ENCODE measurements around the gene MFF.
"Not testable (repeated sequence)": the region's sequence is repeated elsewhere in the genome, so short reads cannot be mapped to it uniquely, and the experiment has no call there.

The MFF gene

GRCh38 chr2:227377467-227378351 is 52.7 kb downstream of the MFF start:
- H3K4me3 ChIP-seq (ENCODE audit: low read length): no peak overlapping the region
- no peak for TF ChIP-seq ZNF274 (IDR thresholded peaks at IDR 0.05; ENCODE audit: low read depth, low read length)

GRCh38 chr2:227378371-227378782 is 53.3 kb downstream of the MFF start:
- no peak for TF ChIP-seq ZNF274 (IDR thresholded peaks at IDR 0.05; ENCODE audit: low read depth, low read length)
- no peak overlapping the region for H3K4me3 ChIP-seq (ENCODE audit: low read length)

- no peak within 1 kb of the TSS for H3K4me3 ChIP-seq (ENCODE audit: low read length)
- no peak for TF ChIP-seq ZNF274 (IDR thresholded peaks at IDR 0.05; ENCODE audit: low read depth, low read length)
Measured at GRCh38 chr2:227379095-227379494, 54.0 kb downstream of the MFF start, which contains the start of gene TM4SF20. Gene TM4SF20, minus strand, starts transcription at chr2:227379306. Its CDS starts 38 bp downstream, at chr2:227379268.

GRCh38 chr2:227382241-227382835 is 57.3 kb downstream of the MFF start:
- H3K4me3 ChIP-seq (ENCODE audit: low read length): not testable (repeated sequence)

- H3K4me3 ChIP-seq (ENCODE audit: low read length): no peak overlapping the region
- TF ChIP-seq ZNF274 (IDR thresholded peaks at IDR 0.05; ENCODE audit: low read depth, low read length): no peak
Measured at GRCh38 chr2:227383686-227384085, 58.6 kb downstream of the MFF start.

GRCh38 chr2:227386630-227387029 is 61.6 kb downstream of the MFF start:
- H3K4me3 ChIP-seq (ENCODE audit: low read length): no peak overlapping the region
- no peak for TF ChIP-seq ZNF274 (IDR thresholded peaks at IDR 0.05; ENCODE audit: low read depth, low read length)

GRCh38 chr2:227387583-227387982 is 62.5 kb downstream of the MFF start, which contains the start of gene SCYGR1:
Gene SCYGR1, minus strand, starts transcription at chr2:227387949. Its CDS starts 0 bp downstream, at chr2:227387949.
- H3K4me3 ChIP-seq (ENCODE audit: low read length): not testable (repeated sequence)

GRCh38 chr2:227388537-227389011 is 63.5 kb downstream of the MFF start:
- TF ChIP-seq ZNF274 (IDR thresholded peaks at IDR 0.05; ENCODE audit: low read depth, low read length): no peak
- no peak overlapping the region for H3K4me3 ChIP-seq (ENCODE audit: low read length)

- no peak for TF ChIP-seq ZNF274 (IDR thresholded peaks at IDR 0.05; ENCODE audit: low read depth, low read length)
- no peak overlapping the region for H3K4me3 ChIP-seq (ENCODE audit: low read length)
Measured at GRCh38 chr2:227389231-227389630, 64.2 kb downstream of the MFF start.

GRCh38 chr2:227389661-227390060 is 64.6 kb downstream of the MFF start:
- no peak for TF ChIP-seq ZNF274 (IDR thresholded peaks at IDR 0.05; ENCODE audit: low read depth, low read length)
- no peak overlapping the region for H3K4me3 ChIP-seq (ENCODE audit: low read length)

GRCh38 chr2:227390468-227391256 is 65.6 kb downstream of the MFF start:
- TF ChIP-seq ZNF274 (IDR thresholded peaks at IDR 0.05; ENCODE audit: low read depth, low read length): no peak
- no peak overlapping the region for H3K4me3 ChIP-seq (ENCODE audit: low read length)

GRCh38 chr2:227394401-227394800 is 69.3 kb downstream of the MFF start:
- TF ChIP-seq ZNF274 (IDR thresholded peaks at IDR 0.05; ENCODE audit: low read depth, low read length): no peak

GRCh38 chr2:227395556-227395955 is 70.5 kb downstream of the MFF start:
- no peak for TF ChIP-seq ZNF274 (IDR thresholded peaks at IDR 0.05; ENCODE audit: low read depth, low read length)
- H3K4me3 ChIP-seq (ENCODE audit: low read length): no peak overlapping the region

More at GRCh38 chr2:227394401-227394800, 69.3 kb downstream of the MFF start:
- H3K4me3 ChIP-seq (ENCODE audit: low read length): no peak overlapping the region

- no peak overlapping the region for H3K4me3 ChIP-seq (ENCODE audit: low read length)
- no peak for TF ChIP-seq ZNF274 (IDR thresholded peaks at IDR 0.05; ENCODE audit: low read depth, low read length)
Measured at GRCh38 chr2:227397562-227397961, 72.5 kb downstream of the MFF start.

Data from GM08714 (cell line).